Memory B cell (primary cell): ENCODE data around the gene SYTL2.

Experiments
- ATAC-seq: fragments of 150-1000 bp; cut with Tn5 transposase; 2 replicates; pipeline ENCODE4 v1.10.0; 2021; ENCODE audit warnings: low read depth, mild to moderate bottlenecking, moderate library complexity
- DNase-seq, 2 donors: peaks; one replicate each; pipeline ENCODE4 v3.0.0; 2022; ENCODE audit warnings: low spot score in 2 of 2
- H3K27ac Mint-ChIP-seq: one replicate; pipeline ENCODE4 v1.8.0; 2022; ENCODE audit warnings: mild to moderate bottlenecking, moderate library complexity, mixed read lengths
- H3K27me3 Mint-ChIP-seq: one replicate; pipeline ENCODE4 v1.8.0; 2022; ENCODE audit warnings: mixed read lengths
- H3K36me3 Mint-ChIP-seq: one replicate; pipeline ENCODE4 v1.8.0; 2022; ENCODE audit warnings: mild to moderate bottlenecking, mixed read lengths
- H3K4me1 Mint-ChIP-seq: one replicate; pipeline ENCODE4 v1.8.0; 2022; ENCODE audit warnings: mixed read lengths
- H3K4me3 Mint-ChIP-seq: one replicate; pipeline ENCODE4 v1.8.0; 2022; ENCODE audit warnings: mild to moderate bottlenecking, moderate library complexity, mixed read lengths
- H3K9me3 Mint-ChIP-seq: one replicate; pipeline ENCODE4 v1.8.0; 2022; ENCODE audit warnings: mixed read lengths

The SYTL2 gene

DNA sequence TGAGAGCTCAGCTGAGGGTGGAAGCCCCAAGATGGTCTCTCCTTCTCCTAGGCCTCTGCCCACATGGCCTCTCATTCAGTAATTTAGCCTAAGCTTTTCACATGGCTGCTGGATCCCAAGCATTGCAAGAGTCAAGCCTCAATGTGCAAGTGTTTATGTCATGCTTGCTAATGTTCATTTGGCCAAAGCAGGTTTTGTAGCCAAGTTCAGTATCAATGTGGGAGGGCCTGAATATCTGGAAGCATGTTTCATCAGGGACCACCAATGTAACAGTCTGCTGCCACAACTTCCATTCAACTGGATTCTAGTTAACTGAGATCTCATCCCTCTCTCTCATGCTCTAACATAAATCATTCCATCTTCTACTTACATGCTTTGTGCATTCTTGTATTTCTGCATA is 8.5 kb upstream of the SYTL2 start:
- ATAC-seq (no peak), DNase-seq (no peak)
- no peak overlapping the region for H3K4me3 Mint-ChIP-seq
- H3K36me3 Mint-ChIP-seq: no peaks in the 10 kb centered on the region
- H3K27ac Mint-ChIP-seq: no peak overlapping the region
- no peaks in the 10 kb centered on the region for H3K4me1 Mint-ChIP-seq
- peaks cover 2% of the 10 kb centered on the region for H3K27me3 Mint-ChIP-seq
- H3K9me3 Mint-ChIP-seq: no peaks in the 10 kb centered on the region

DNA sequence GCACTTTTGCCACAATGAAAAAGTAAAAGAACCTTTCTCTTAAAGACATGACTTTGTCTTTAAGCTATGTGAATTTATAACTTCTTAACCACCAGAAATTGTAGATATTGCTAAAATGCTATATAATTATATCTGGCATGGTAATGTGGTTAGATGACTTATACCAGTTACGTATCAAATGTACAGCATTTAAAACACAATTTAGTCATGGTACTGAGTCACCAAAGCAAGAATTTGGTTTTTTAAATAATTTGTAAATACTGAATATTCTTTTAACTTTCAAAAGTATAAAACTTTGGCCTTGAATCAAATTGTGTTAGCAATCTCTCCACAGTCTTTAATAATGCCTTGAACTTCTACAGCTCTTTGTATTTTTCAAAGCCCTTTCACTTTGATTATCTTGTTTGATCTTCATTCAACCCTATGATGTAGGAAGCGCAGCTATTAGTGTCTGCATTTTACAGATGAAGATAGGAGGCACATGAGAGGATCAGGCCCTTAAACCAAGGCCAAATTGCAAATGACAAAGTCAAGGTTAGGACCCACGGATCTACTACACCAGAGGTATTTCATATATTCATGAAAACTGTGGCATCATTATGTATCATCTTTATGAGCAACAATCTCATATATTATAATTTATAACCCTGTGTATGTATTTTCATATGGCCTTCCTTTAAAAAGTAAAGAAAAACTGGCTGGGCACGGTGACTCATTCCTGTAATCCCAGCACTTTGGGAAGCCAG is 4.4 kb upstream of the SYTL2 start:
- Mint-ChIP-seq H3K9me3 (no peaks in the 10 kb centered on the region), H3K27me3 (peaks cover 7% of the 10 kb centered on the region), H3K4me3 (no peak overlapping the region), H3K4me1 (peaks cover 5% of the 10 kb centered on the region), H3K36me3 (no peaks in the 10 kb centered on the region), H3K27ac (no peak overlapping the region)
- ATAC-seq (no peak), DNase-seq (no peak)

DNA sequence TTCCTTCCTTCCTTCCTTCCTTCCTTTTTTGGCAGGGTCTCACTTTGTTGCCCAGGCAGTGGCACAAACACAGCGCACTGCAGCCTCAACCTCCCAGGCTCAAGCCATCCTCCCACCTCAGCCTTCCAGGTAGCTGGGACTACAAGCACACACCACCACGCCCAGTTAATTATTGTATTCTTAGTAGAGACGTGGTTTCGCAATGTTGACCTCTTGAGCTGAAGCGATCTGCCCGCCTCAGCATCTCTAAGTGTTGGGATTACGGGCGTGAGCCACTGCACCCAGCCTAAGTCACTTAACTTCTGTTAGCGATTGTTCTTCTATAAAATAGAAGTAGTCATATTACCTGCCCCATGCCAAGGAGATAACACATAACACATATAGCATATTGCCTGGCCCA is 2.8 kb upstream of the SYTL2 start:
- peaks cover 15% of the 10 kb centered on the region for H3K4me1 Mint-ChIP-seq
- H3K27me3 Mint-ChIP-seq: peaks cover 9% of the 10 kb centered on the region
- no peak for ATAC-seq
- H3K27ac Mint-ChIP-seq: no peak overlapping the region
- H3K4me3 Mint-ChIP-seq: no peak overlapping the region
- no peaks in the 10 kb centered on the region for H3K36me3 Mint-ChIP-seq
- no peaks in the 10 kb centered on the region for H3K9me3 Mint-ChIP-seq
- no peak for DNase-seq

DNA sequence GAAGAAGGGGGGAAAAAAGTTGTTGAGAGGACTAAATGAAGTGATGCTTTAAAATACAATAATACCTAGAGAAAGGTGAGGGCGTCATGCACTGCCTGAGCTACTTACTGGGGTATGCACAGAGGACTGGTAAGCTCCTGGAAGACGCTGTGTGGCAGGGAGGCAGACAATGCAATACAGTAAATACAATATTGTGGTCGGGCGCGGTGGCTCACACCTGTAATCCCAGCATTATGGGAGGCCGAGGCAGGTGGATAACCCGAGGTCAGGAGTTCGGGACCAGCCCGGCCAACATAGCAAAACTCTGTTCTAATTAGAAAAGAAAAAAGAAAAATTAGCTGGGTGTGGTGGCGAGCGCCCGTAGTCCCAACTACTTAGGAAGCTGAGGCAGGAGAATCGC is 683 bp upstream of the SYTL2 start:
- peaks cover 15% of the 10 kb centered on the region for H3K4me1 Mint-ChIP-seq
- DNase-seq (no peak), ATAC-seq (no peak)
- no peak overlapping the region for H3K27ac Mint-ChIP-seq
- no peaks in the 10 kb centered on the region for H3K9me3 Mint-ChIP-seq
- H3K27me3 Mint-ChIP-seq: peaks cover 9% of the 10 kb centered on the region
- no peaks in the 10 kb centered on the region for H3K36me3 Mint-ChIP-seq
- H3K4me3 Mint-ChIP-seq: peak overlapping the region; percentile 80

DNA sequence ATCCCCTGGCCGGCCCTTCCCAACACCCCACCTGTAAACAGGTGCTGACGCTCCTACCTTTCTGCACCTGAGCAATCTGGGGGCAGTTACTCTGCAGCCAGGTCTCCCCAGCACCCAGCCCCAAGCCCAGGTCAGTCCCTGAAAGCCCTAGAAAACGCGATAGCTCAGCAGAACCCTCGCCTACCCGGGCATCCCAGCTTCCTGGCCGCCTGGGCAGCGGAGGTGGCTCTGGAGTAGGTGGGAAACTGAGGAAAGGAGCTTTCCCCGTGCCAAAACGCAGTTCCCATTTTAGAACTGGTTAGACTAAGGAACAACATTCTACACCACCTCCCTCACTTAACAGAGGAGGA is 445 bp downstream of the SYTL2 start:
- DNase-seq (peak in 1 of 2 donors; percentile 14), ATAC-seq (no peak)
- no peaks in the 10 kb centered on the region for H3K36me3 Mint-ChIP-seq
- H3K4me3 Mint-ChIP-seq: peak overlapping the region; percentile 80
- H3K9me3 Mint-ChIP-seq: no peaks in the 10 kb centered on the region
- peaks cover 9% of the 10 kb centered on the region for H3K27me3 Mint-ChIP-seq
- peaks cover 15% of the 10 kb centered on the region for H3K4me1 Mint-ChIP-seq
- H3K27ac Mint-ChIP-seq: no peak overlapping the region

DNA sequence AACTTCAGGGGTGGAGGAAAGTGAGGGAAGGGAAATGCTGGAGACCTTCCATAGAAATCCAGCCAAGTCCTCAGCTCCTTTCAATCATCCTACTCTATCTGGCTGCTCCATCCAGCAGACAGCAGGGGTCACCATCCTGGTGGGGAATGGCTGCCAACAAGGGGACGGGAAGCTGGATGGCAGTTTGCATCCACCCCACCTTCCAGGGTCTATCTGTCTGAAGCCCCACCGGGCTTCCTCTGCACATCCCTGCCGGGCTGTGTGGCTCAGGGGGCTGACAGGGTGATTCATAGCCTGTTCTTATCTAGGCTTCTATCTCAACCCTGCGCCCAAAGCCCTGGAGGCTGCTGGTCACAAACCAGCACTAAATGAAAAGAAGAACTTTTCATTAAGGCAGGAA is 1.1 kb downstream of the SYTL2 start:
- DNase-seq (no peak), ATAC-seq (no peak)
- Mint-ChIP-seq H3K4me3 (peak overlapping the region; percentile 80), H3K27me3 (peaks cover 10% of the 10 kb centered on the region), H3K36me3 (no peaks in the 10 kb centered on the region), H3K27ac (no peak overlapping the region), H3K4me1 (peaks cover 15% of the 10 kb centered on the region), H3K9me3 (no peaks in the 10 kb centered on the region)

DNA sequence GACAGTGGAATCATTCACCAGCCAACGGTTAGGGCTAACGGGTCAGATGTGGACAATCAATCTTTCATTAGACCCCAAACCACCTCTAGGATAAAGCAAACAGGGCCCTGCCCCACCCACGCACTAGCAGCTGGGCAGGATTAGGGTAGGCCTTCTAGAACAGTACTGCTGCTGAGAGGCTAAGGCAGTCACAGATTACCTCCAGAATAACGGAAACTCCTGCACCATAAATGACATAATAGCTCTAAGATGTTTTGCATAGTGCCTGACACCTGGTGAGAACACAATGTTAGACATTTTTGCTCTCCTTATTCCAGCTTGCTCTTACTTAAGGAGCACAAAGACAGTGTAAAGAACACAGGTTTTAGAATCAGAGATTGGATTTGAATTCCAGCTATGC is 1.8 kb downstream of the SYTL2 start:
- H3K4me1 Mint-ChIP-seq: peaks cover 15% of the 10 kb centered on the region
- H3K27me3 Mint-ChIP-seq: peaks cover 10% of the 10 kb centered on the region
- no peak overlapping the region for H3K4me3 Mint-ChIP-seq
- no peak overlapping the region for H3K27ac Mint-ChIP-seq
- H3K36me3 Mint-ChIP-seq: no peaks in the 10 kb centered on the region
- H3K9me3 Mint-ChIP-seq: no peaks in the 10 kb centered on the region
- ATAC-seq: peak; percentile 78
- peak in 1 of 2 donors; percentile 14 for DNase-seq

DNA sequence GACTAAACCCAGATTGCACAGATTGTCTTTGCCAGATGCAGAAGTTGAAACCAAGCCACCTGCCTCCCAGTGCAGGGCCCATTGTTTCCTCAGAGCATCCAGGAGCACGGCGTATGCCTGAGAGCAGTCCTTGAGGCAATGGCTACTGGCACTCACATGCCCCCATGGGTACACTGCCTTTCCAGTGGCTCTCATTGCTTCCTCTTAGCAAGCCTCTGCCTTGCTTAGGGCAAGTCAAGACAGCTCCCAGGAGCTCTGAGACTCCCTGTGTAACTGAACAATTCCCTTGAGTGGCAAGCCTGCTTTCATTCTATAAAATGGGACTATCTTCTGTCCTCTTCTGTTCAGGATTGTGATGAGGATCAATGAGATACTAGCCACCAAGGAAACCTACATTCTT is 4.1 kb downstream of the SYTL2 start:
- Mint-ChIP-seq H3K36me3 (no peaks in the 10 kb centered on the region), H3K4me3 (no peak overlapping the region), H3K9me3 (no peaks in the 10 kb centered on the region), H3K4me1 (peaks cover 15% of the 10 kb centered on the region), H3K27ac (no peak overlapping the region), H3K27me3 (peaks cover 10% of the 10 kb centered on the region)
- no peak for DNase-seq
- no peak for ATAC-seq

DNA sequence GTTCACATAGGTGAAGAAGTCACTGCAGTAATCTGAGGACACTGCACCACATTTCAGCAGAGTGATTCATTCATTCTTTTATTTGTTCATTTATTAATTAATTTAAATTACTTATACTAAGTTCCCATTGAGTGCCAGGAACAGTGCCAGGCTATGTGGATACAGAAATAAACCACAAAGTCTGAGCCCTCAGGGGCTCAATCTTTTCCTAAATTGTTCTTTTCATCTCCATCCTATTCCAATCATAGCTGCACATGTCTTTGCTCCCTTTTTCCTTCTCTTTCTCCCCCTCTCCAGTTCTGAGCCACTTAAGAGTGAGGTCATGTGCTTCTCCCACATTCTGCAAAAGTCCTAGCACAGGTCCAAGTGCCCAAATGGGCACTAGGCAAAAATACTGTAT is 4.9 kb downstream of the SYTL2 start:
- Mint-ChIP-seq H3K27me3 (peaks cover 6% of the 10 kb centered on the region), H3K27ac (no peak overlapping the region), H3K4me1 (peaks cover 10% of the 10 kb centered on the region), H3K4me3 (no peak overlapping the region), H3K36me3 (no peaks in the 10 kb centered on the region), H3K9me3 (no peaks in the 10 kb centered on the region)
- DNase-seq: no peak
- ATAC-seq: no peak

DNA sequence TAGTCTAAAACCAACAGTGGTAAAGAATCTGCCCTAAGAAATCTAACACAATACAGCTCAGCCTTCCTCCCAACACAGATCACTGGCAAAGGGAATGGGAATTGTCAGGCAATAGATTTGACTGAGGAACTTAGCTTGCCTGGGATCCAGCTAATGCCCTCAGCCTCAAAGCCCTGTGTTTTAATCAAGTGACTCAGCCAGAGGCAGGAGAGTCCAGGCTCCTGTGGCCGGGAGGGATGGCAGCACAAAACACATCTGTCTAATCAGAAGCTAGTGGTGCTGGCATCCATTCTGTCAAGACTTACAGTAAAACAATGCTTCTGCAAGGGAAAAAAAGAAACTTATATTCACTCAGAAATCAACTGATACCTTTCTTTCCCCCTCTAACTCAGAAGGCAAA is 5.6 kb downstream of the SYTL2 start:
- no peaks in the 10 kb centered on the region for H3K9me3 Mint-ChIP-seq
- H3K4me3 Mint-ChIP-seq: no peak overlapping the region
- peaks cover 10% of the 10 kb centered on the region for H3K4me1 Mint-ChIP-seq
- no peaks in the 10 kb centered on the region for H3K36me3 Mint-ChIP-seq
- ATAC-seq (no peak), DNase-seq (no peak)
- H3K27me3 Mint-ChIP-seq: peaks cover 6% of the 10 kb centered on the region
- no peak overlapping the region for H3K27ac Mint-ChIP-seq

DNA sequence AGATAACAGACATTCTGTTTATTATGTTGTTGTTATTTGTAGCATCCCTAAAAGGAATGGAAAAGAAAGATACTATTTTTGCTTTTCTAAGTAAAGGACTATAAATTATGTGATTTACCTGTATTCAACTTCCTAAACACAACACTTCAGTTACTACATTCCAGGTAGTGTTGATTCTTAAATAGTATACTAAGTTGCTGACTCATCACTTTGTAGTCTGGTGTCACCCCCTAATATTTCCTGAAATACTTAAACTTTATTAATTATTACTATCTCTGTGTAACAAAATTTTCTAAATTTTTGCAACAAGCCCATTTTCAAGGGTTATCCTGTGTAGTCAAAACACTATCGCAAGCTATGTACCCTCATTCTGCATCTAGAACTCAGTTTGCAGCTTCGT is 7.0 kb downstream of the SYTL2 start:
- no peaks in the 10 kb centered on the region for H3K9me3 Mint-ChIP-seq
- peaks cover 7% of the 10 kb centered on the region for H3K27me3 Mint-ChIP-seq
- H3K4me3 Mint-ChIP-seq: no peak overlapping the region
- no peaks in the 10 kb centered on the region for H3K4me1 Mint-ChIP-seq
- H3K36me3 Mint-ChIP-seq: no peaks in the 10 kb centered on the region
- ATAC-seq: no peak
- no peak for DNase-seq
- H3K27ac Mint-ChIP-seq: no peak overlapping the region

DNA sequence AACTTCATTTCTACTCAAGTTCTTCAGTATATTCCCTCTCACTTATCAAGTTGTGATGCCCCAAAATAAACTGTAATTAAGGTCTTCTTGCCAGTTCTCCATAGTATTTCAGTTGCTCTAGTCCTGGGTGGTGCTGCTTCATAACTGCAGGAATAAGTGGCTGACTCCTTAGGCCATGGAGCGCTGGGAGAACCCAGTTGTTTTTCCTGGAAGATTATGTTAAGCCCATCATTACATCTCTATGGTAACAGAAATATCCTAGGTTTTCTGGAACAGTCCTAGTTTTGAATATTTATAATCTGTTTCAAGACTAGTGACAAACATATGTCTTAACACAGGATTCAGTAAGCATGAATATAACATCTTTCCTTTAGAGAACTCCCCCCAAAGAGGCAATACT is 7.6 kb downstream of the SYTL2 start:
- Mint-ChIP-seq H3K4me3 (no peak overlapping the region), H3K9me3 (no peaks in the 10 kb centered on the region), H3K36me3 (no peaks in the 10 kb centered on the region), H3K27me3 (peaks cover 7% of the 10 kb centered on the region), H3K4me1 (no peaks in the 10 kb centered on the region), H3K27ac (no peak overlapping the region)
- ATAC-seq: no peak
- no peak for DNase-seq

DNA sequence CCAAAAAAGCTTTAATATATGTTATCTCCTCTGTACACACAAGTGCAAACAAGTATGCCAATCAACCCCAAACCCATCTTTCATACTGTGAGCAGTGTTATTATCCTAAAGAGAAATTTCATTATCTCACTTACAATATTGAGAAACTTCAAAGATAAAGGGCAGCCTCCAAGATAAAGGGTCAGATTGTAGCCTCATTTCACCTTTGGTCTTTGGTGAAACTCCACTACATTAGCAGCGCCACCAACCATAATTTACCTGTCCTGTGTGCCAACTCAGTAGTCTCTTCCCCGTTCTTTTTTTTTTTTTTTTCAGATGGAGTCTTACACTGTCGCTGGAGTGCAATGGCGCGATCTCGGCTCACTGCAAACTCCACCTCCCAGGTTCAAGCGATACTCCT is 9.4 kb downstream of the SYTL2 start:
- no peaks in the 10 kb centered on the region for H3K36me3 Mint-ChIP-seq
- no peaks in the 10 kb centered on the region for H3K4me1 Mint-ChIP-seq
- H3K27me3 Mint-ChIP-seq: peaks cover 10% of the 10 kb centered on the region
- H3K9me3 Mint-ChIP-seq: no peaks in the 10 kb centered on the region
- no peak overlapping the region for H3K4me3 Mint-ChIP-seq
- no peak overlapping the region for H3K27ac Mint-ChIP-seq
- ATAC-seq (no peak), DNase-seq (no peak)

DNA sequence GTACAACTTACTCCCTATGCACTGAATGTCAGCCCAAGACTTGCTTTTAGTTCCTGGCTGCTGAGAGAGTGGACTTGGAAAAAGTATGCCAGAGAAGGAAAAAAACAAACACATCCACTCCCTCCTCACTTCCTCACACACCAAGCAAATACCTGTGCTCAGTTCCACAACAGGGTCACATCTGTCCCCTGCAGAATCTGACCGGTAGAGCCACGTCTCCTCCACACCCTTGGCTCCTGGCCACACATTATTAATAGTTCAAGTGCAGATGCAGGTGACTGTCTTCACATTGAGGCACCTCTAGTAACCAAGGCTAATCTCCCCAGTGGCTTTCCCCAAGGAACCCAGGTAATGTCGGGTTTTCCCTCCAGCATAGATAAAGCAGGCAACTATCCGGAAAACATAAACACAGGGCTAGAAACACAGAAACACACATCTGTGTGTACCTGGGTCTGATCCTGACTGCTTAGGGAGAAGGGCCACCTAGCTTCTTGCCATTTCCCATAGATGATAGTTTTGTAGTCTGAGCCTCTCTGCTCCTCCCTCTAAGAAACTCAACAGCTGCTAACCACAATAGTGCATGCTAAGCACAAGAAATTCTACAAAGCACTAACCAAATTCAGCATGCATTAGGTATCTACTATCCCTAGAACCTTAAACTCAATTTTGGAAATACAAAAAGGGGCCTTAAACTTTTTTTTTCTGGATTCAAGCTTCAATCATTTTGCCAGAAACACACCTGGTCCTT is 10.2 kb downstream of the SYTL2 start:
- no peaks in the 10 kb centered on the region for H3K36me3 Mint-ChIP-seq
- H3K4me1 Mint-ChIP-seq: no peaks in the 10 kb centered on the region
- H3K4me3 Mint-ChIP-seq: no peak overlapping the region
- H3K27me3 Mint-ChIP-seq: peaks cover 10% of the 10 kb centered on the region
- no peak for ATAC-seq
- no peak for DNase-seq
- H3K27ac Mint-ChIP-seq: no peak overlapping the region
- H3K9me3 Mint-ChIP-seq: no peaks in the 10 kb centered on the region

DNA sequence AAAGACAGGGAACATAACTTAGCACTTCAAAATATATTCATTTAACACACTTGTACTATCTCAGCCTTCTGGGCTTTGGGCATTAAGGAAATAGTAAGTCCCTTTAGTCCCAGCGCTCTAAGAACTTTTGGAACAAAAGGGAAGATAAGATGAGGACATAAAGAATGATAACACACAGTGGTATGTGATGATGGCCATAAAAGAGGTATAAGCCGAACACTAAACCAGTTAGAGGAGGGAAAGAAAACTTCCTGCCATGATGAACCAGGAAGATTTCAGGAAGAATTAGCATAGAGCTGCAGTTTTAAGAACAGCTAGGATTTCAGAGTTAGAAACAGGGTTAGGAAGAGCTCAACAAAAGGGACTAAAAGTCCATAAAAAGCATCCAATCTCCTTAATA is 11.8 kb downstream of the SYTL2 start:
- Mint-ChIP-seq H3K36me3 (no peaks in the 10 kb centered on the region), H3K9me3 (no peaks in the 10 kb centered on the region), H3K27ac (no peak overlapping the region), H3K4me1 (no peaks in the 10 kb centered on the region), H3K27me3 (peaks cover 8% of the 10 kb centered on the region), H3K4me3 (no peak overlapping the region)
- DNase-seq (no peak), ATAC-seq (no peak)
